Upper lobe of left lung (tissue), 6 donors: Measurements from ENCODE around the gene DEFB110. TPM values are rescaled to one million over a fixed set of nuclear protein-coding genes. Genes with fewer than 3 reads are reported as not detected.

Experiments used
- ATAC-seq, 2 donors: fragments of 200-7000 bp; cut with Tn5 transposase; one replicate each; pipeline ENCODE4 v1.9.1; 2022; ENCODE audit warnings: mild to moderate bottlenecking in 2 of 2, moderate library complexity in 2 of 2; ENCODE audit not compliant: low FRiP score in 2 of 2
- DNase-seq, 2 donors: peaks; one replicate each; pipeline ENCODE4 v3.0.0-alpha.2; 2019 to 2020
- H3K27ac ChIP-seq, 4 donors: fragments of 200-600 bp; sonication (generic); one replicate each; pipeline ENCODE4 v1.5.1; 2016 to 2019
- H3K27me3 ChIP-seq, 4 donors: fragments of 200-600 bp; sonication (generic); one replicate each; pipeline ENCODE4 v1.5.1; 2017 to 2019
- H3K36me3 ChIP-seq, 4 donors: fragments of 200-600 bp; sonication (generic); one replicate each; pipeline ENCODE4 v1.5.1; 2016 to 2019
- H3K4me1 ChIP-seq, 4 donors: fragments of 200-600 bp; sonication (generic); one replicate each; pipeline ENCODE4 v1.5.1; 2018 to 2019
- H3K4me3 ChIP-seq, 4 donors: fragments of 200-600 bp; sonication (generic); one replicate each; pipeline ENCODE4 v1.5.1; 2017 to 2019; ENCODE audit warnings: mild to moderate bottlenecking in 2 of 4, moderate library complexity in 1 of 4
- H3K9me3 ChIP-seq, 4 donors: fragments of 200-600 bp; sonication (generic); one replicate each; pipeline ENCODE4 v1.5.1; 2018 to 2019
- EP300 ChIP-seq, 4 donors: sonication (generic); formaldehyde crosslinking; IDR thresholded peaks; one replicate each; pipeline ENCODE4 v1.5.1; 2017; ENCODE audit warnings: antibody characterized with exemption in 4 of 4, control low read depth in 2 of 4
- POLR2A ChIP-seq, 4 donors: fragments of 450-650 bp; IDR thresholded peaks; one replicate each; pipeline ENCODE4 v1.5.1; 2016 to 2017; ENCODE audit warnings: antibody characterized with exemption in 4 of 4, mild to moderate bottlenecking in 2 of 4
- POLR2AphosphoS5 ChIP-seq, 2 donors: sonication (generic); formaldehyde crosslinking; IDR thresholded peaks; one replicate each; pipeline ENCODE4 v1.5.1; 2017; ENCODE audit warnings: antibody characterized with exemption in 2 of 2
- WGBS, 2 donors: methylation state at CpG; one replicate each; pipeline ENCODE4 v1.1.5; 2017 to 2018; 5-methylcytosine and 5-hydroxymethylcytosine counted together
- total RNA-seq, 6 donors: library from RNA; depleted of rRNA in 4 of 6; stranded (reverse); fragments of >200 nt in 4 of 6; gene quantifications; one replicate each; pipeline versions ENCODE4 v1.1.0 to v1.2.1, GENCODE V29; 2016 to 2021
- TF ChIP-seq, protein P1 (sequence below), 6 experiments: fragments of 450-650 bp in 4 of 6; fragments of 200-600 bp in 2 of 6; sonication (generic) in 2 of 6; IDR thresholded peaks; one replicate each; pipeline ENCODE4 v1.5.1; 2016 to 2019; ENCODE audit warnings: antibody characterized with exemption in 6 of 6
- donor health status: DM: no; HTN: no; CAD: no; lungs with moderate emphysema.
- donor health status: DM: no; HTN: yes; CAD: no; lungs with severe emphysema.

The DEFB110 gene
- total RNA-seq, 6 donors from 2014 or later: not detected

DNA sequence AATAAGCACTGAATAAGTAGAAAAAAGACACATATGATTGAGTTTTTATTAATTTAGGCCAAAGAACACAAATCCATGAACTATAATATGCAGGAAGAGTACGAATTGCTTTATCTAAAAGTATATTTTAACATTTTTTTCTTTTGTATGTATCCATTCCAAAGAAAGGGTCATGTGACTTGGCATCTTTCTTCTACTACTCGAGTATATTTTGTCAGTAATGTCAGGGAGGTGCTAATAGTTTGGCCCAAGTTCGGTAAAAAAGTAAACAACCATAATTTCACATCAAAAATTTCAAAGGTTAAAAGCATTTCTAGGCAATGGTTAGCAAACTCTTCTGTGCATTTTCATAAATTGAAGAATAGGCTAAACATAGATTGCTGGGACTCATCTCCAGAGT lies 18.7 kb downstream of the DEFB110 start:
- TF ChIP-seq, protein P1, sequence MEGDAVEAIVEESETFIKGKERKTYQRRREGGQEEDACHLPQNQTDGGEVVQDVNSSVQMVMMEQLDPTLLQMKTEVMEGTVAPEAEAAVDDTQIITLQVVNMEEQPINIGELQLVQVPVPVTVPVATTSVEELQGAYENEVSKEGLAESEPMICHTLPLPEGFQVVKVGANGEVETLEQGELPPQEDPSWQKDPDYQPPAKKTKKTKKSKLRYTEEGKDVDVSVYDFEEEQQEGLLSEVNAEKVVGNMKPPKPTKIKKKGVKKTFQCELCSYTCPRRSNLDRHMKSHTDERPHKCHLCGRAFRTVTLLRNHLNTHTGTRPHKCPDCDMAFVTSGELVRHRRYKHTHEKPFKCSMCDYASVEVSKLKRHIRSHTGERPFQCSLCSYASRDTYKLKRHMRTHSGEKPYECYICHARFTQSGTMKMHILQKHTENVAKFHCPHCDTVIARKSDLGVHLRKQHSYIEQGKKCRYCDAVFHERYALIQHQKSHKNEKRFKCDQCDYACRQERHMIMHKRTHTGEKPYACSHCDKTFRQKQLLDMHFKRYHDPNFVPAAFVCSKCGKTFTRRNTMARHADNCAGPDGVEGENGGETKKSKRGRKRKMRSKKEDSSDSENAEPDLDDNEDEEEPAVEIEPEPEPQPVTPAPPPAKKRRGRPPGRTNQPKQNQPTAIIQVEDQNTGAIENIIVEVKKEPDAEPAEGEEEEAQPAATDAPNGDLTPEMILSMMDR (IDR thresholded peaks at IDR 0.05): no peak
- TF ChIP-seq EP300 (IDR thresholded peaks at IDR 0.05): no peak
- no peak for TF ChIP-seq POLR2A (IDR thresholded peaks at IDR 0.05)
- no peak for TF ChIP-seq POLR2AphosphoS5 (IDR thresholded peaks at IDR 0.05)
- Histone ChIP-seq H3K4me3 (no peak overlapping the region), H3K9me3 (no peaks in the 10 kb centered on the region), H3K36me3 (no peaks in the 10 kb centered on the region), H3K27me3 (no peaks in the 10 kb centered on the region), H3K27ac (no peak overlapping the region), H3K4me1 (no peaks in the 10 kb centered on the region)
- ATAC-seq (no peak), DNase-seq (no peak)
- 53 to 55% methylated on average over 3 of the region's 3 CpGs for WGBS, 2 donors

DNA sequence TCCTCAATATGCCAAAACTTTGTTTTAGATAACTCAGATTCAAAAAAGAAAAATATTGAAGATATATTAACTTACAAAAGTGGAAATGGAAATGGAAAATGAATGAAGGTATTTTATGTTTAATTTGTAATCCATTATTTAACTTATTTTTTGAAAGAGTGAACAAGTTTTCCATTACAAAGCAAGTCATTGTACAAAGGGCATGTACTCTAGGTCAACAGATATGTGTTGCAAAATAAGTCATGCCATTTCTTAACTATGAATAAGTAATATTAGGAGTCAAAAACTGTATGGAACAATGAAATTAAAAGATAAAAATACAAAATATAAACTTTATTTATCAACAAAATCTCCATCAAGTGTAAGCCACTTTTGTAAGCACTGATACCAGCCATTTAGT lies 26.5 kb downstream of the DEFB110 start:
- no peaks in the 10 kb centered on the region for H3K4me1 ChIP-seq
- H3K9me3 ChIP-seq: no peaks in the 10 kb centered on the region
- H3K27ac ChIP-seq: no peak overlapping the region
- no peak for TF ChIP-seq EP300 (IDR thresholded peaks at IDR 0.05)
- no peak for TF ChIP-seq POLR2A (IDR thresholded peaks at IDR 0.05)
- ATAC-seq: no peak
- no peak overlapping the region for H3K4me3 ChIP-seq
- no peaks in the 10 kb centered on the region for H3K27me3 ChIP-seq
- no peaks in the 10 kb centered on the region for H3K36me3 ChIP-seq
- DNase-seq: no peak

DNA sequence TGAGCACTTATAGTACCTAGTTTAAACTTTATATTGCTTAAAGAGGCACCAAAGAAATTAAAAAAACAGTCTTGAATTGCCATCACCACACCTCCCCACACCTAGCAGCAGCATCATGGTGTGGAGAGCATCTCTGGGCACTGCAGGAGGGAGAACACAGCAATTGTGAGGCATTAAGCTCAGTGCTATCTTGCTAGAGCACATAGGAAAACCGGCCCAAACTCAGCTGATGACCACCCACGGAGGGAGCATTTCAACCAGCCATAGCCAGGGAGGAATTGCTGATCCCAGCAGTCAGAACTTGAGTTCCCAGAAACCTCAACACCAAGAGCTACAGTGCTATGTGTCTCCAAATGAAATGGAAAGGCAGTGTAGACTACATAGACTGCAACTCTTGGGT lies 32.9 kb downstream of the DEFB110 start:
- Histone ChIP-seq H3K27ac (no peak overlapping the region), H3K27me3 (no peaks in the 10 kb centered on the region), H3K9me3 (no peaks in the 10 kb centered on the region), H3K4me3 (no peak overlapping the region), H3K36me3 (no peaks in the 10 kb centered on the region), H3K4me1 (no peaks in the 10 kb centered on the region)
- TF ChIP-seq, protein P1 (IDR thresholded peaks at IDR 0.05): no peak
- TF ChIP-seq EP300 (IDR thresholded peaks at IDR 0.05) (no peak), POLR2A (IDR thresholded peaks at IDR 0.05) (no peak), POLR2AphosphoS5 (IDR thresholded peaks at IDR 0.05) (no peak)
- no peak for ATAC-seq
- DNase-seq: no peak
- WGBS, 2 donors: 84 to 89% methylated on average over 2 of the region's 2 CpGs

DNA sequence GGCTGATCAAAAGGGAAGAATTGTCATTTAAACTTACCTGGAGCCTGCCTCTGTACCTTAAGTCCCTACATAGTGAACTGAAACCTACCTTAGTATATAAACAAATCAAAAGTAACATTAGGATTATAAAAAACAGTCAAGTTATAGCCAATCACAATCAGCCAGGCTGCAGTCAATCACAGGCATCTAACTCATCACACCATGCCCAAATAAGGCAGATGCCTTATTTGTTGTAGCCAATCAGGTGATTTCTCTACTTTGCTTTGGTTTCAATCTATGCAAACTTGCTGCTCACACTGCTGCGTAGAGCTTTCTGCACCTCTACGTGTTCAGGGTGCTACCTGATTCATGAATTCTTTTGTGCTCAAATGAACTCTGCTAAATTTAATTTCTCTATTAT lies 34.0 kb downstream of the DEFB110 start:
- Histone ChIP-seq H3K9me3 (no peaks in the 10 kb centered on the region), H3K36me3 (no peaks in the 10 kb centered on the region), H3K27ac (no peak overlapping the region), H3K27me3 (no peaks in the 10 kb centered on the region), H3K4me1 (no peaks in the 10 kb centered on the region), H3K4me3 (no peak overlapping the region)
- no peak for DNase-seq
- 91 to 98% methylated on average over 2 of the region's 2 CpGs for WGBS, 2 donors
- ATAC-seq: no peak
- TF ChIP-seq, protein P1 (IDR thresholded peaks at IDR 0.05): no peak
- TF ChIP-seq POLR2AphosphoS5 (IDR thresholded peaks at IDR 0.05) (no peak), EP300 (IDR thresholded peaks at IDR 0.05) (no peak), POLR2A (IDR thresholded peaks at IDR 0.05) (no peak)

DNA sequence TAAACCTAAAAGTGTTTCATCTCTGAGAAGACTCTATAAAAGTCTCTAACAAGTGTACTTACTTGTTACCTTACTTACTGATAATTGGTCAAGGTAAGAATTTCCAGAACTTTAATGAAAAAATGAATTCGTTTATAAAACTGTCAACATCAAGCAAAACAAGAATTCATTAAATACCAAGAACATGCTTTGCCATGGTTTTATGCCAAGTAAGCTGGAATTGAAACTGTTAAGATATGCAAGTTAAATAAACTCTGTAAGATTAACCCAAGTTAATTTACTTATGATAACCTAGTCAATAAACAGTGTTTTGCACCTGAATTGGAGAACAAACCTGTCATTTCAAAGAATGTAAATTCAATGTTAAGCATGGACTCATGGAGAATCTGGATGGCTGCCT lies 35.2 kb downstream of the DEFB110 start:
- TF ChIP-seq POLR2A (IDR thresholded peaks at IDR 0.05) (no peak), POLR2AphosphoS5 (IDR thresholded peaks at IDR 0.05) (no peak), EP300 (IDR thresholded peaks at IDR 0.05) (no peak)
- TF ChIP-seq, protein P1 (IDR thresholded peaks at IDR 0.05): no peak
- ATAC-seq (no peak), DNase-seq (no peak)
- WGBS, 2 donors: 49 to 55% methylated on average over 1 of the region's 1 CpG
- Histone ChIP-seq H3K27ac (no peak overlapping the region), H3K36me3 (no peaks in the 10 kb centered on the region), H3K9me3 (no peaks in the 10 kb centered on the region), H3K4me3 (no peak overlapping the region), H3K27me3 (no peaks in the 10 kb centered on the region), H3K4me1 (no peaks in the 10 kb centered on the region)
